Measurements from ENCODE around the gene MGME1. TPM values are rescaled to one million over a fixed set of nuclear protein-coding genes. Genes with fewer than 3 reads are reported as not detected.

Gene MGME1
- total and polyA plus RNA-seq, 2 donors (not counting 1 experiment from before 2014, with no cell fraction given) = 11.7 to 11.9 TPM

DNA sequence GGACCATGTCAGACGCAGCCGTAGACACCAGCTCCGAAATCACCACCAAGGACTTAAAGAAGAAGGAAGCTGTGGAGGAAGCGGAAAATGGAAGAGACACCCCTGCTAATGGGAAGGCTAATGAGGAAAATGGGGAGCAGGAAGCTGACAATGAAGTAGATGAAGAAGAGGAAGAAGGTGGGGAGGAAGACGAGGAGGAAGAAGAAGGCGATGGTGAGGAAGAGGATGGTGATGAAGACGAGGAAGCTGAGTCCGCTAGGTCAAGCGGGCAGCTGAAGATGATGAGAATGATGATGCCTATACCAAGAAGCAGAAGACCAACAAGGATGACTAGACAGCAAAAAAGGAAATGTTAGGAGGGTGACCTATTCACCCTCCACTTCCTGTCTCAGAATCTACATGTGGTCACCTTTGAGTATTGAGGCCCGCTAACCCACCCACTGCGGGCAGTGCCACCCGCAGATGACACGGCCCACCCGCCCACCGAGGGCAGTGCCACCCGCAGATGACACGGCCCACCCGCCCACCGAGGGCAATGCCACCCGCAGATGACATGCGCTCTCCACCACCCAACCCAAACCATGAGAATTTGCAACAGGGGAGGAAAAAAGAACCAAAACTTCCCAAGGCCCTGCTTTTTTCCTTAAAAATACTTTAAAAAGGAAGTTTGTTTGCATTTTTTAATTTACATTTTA, 43.3 kb downstream of the MGME1 start:
- no peak overlapping the region for H3K9ac ChIP-seq (ENCODE audit: insufficient read depth, low read length)
- no peaks in the 10 kb centered on the region for H3K79me2 ChIP-seq (ENCODE audit: control insufficient read depth, insufficient read depth, low read length)
- no peaks in the 10 kb centered on the region for H3K4me1 ChIP-seq (ENCODE audit: control insufficient read depth, extremely low read depth, insufficient read depth, low read length)
- H3K9me3 ChIP-seq (ENCODE audit: control insufficient read depth, insufficient read depth, low read depth, low read length) = no peaks in the 10 kb centered on the region
- no peaks in the 10 kb centered on the region for H4K20me1 ChIP-seq (ENCODE audit: control insufficient read depth, extremely low read depth, insufficient read depth, low read length)
- H3K27me3 ChIP-seq (ENCODE audit: control insufficient read depth, insufficient read depth, low read length) = no peaks in the 10 kb centered on the region
- H3K4me2 ChIP-seq (ENCODE audit: extremely low read depth, insufficient read depth, low read length) = no peak overlapping the region
- H3K27ac ChIP-seq (ENCODE audit: insufficient read depth, low read length) = no peak overlapping the region
- H2AFZ ChIP-seq (ENCODE audit: low read length) = no peak overlapping the region
- DNase-seq (ENCODE audit: low read depth in 2 of 2) = no peak
- no peak overlapping the region for H3K4me3 ChIP-seq (replicated peaks in 1 of 4; ENCODE audit: control extremely low read depth in 1 of 4, insufficient read depth in 1 of 4, low read depth in 3 of 4, low read length in 4 of 4)
- no peaks in the 10 kb centered on the region for H3K36me3 ChIP-seq (ENCODE audit: control insufficient read depth, insufficient read depth, low read length)
- TF ChIP-seq, protein P1, sequence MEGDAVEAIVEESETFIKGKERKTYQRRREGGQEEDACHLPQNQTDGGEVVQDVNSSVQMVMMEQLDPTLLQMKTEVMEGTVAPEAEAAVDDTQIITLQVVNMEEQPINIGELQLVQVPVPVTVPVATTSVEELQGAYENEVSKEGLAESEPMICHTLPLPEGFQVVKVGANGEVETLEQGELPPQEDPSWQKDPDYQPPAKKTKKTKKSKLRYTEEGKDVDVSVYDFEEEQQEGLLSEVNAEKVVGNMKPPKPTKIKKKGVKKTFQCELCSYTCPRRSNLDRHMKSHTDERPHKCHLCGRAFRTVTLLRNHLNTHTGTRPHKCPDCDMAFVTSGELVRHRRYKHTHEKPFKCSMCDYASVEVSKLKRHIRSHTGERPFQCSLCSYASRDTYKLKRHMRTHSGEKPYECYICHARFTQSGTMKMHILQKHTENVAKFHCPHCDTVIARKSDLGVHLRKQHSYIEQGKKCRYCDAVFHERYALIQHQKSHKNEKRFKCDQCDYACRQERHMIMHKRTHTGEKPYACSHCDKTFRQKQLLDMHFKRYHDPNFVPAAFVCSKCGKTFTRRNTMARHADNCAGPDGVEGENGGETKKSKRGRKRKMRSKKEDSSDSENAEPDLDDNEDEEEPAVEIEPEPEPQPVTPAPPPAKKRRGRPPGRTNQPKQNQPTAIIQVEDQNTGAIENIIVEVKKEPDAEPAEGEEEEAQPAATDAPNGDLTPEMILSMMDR (conservative IDR thresholded peaks at IDR 0.05 in 1 of 2, IDR thresholded peaks at IDR 0.05 in 1 of 2; ENCODE audit: low read depth in 1 of 2, low read length in 2 of 2) = no peak
- TF ChIP-seq EZH2 (IDR thresholded peaks at IDR 0.05; ENCODE audit: low read length, missing control alignments) = no peak

DNA sequence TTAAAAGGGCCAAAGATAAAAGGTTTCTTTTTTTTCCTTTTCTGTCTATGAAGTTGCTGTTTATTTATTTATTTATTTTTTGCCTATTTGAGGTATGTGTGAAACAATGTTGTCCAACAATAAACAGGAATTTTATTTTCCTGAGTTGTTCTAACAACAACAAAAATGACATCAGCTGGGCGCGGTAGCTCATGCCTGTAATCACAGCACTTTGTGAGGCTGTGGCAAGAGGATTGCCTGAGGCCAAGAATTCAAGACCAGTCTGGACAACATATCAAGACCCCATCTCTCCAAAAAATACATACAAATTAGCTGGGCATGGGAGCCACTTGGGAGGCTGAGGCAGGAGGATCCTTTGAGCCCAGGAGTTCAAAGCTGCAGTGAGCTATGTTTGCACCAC, 44.1 kb downstream of the MGME1 start:
- no peak overlapping the region for H3K4me3 ChIP-seq (replicated peaks in 1 of 4; ENCODE audit: control extremely low read depth in 1 of 4, insufficient read depth in 1 of 4, low read depth in 3 of 4, low read length in 4 of 4)
- no peaks in the 10 kb centered on the region for H3K79me2 ChIP-seq (ENCODE audit: control insufficient read depth, insufficient read depth, low read length)
- TF ChIP-seq, protein P1 (conservative IDR thresholded peaks at IDR 0.05 in 1 of 2, IDR thresholded peaks at IDR 0.05 in 1 of 2; ENCODE audit: low read depth in 1 of 2, low read length in 2 of 2) = no peak
- TF ChIP-seq EZH2 (IDR thresholded peaks at IDR 0.05; ENCODE audit: low read length, missing control alignments) = no peak
- H3K27me3 ChIP-seq (ENCODE audit: control insufficient read depth, insufficient read depth, low read length) = no peaks in the 10 kb centered on the region
- H2AFZ ChIP-seq (ENCODE audit: low read length) = no peak overlapping the region
- H3K4me1 ChIP-seq (ENCODE audit: control insufficient read depth, extremely low read depth, insufficient read depth, low read length) = no peaks in the 10 kb centered on the region
- H3K9me3 ChIP-seq (ENCODE audit: control insufficient read depth, insufficient read depth, low read depth, low read length) = no peaks in the 10 kb centered on the region
- H4K20me1 ChIP-seq (ENCODE audit: control insufficient read depth, extremely low read depth, insufficient read depth, low read length) = no peaks in the 10 kb centered on the region
- DNase-seq (ENCODE audit: low read depth in 2 of 2) = no peak
- H3K36me3 ChIP-seq (ENCODE audit: control insufficient read depth, insufficient read depth, low read length) = no peaks in the 10 kb centered on the region
- no peak overlapping the region for H3K27ac ChIP-seq (ENCODE audit: insufficient read depth, low read length)
- no peak overlapping the region for H3K4me2 ChIP-seq (ENCODE audit: extremely low read depth, insufficient read depth, low read length)
- no peak overlapping the region for H3K9ac ChIP-seq (ENCODE audit: insufficient read depth, low read length)

DNA sequence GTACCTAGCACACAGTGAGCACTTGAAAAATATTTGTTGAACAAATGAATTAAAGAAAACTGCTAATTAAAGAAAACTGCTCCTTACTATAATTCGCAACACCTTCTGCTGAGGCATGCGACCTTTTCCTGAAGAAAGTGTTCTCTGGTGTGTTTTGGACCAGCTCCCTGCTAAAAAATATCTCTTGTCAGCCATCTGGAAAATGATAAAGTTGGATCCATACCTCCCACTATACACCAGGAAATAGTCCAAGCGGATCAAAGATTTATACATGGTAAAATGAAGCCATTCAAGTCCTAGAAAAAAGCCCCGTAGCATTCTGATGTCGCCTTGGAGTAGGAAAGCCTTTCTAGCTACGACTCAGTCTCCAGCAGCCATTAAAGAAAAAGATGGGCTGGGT, 45.6 kb downstream of the MGME1 start:
- Histone ChIP-seq H3K9ac (ENCODE audit: insufficient read depth, low read length) (no peak overlapping the region), H3K27me3 (ENCODE audit: control insufficient read depth, insufficient read depth, low read length) (no peaks in the 10 kb centered on the region), H3K4me2 (ENCODE audit: extremely low read depth, insufficient read depth, low read length) (no peak overlapping the region), H3K36me3 (ENCODE audit: control insufficient read depth, insufficient read depth, low read length) (no peaks in the 10 kb centered on the region), H4K20me1 (ENCODE audit: control insufficient read depth, extremely low read depth, insufficient read depth, low read length) (no peaks in the 10 kb centered on the region), H3K79me2 (ENCODE audit: control insufficient read depth, insufficient read depth, low read length) (no peaks in the 10 kb centered on the region), H2AFZ (ENCODE audit: low read length) (no peak overlapping the region), H3K4me1 (ENCODE audit: control insufficient read depth, extremely low read depth, insufficient read depth, low read length) (no peaks in the 10 kb centered on the region), H3K9me3 (ENCODE audit: control insufficient read depth, insufficient read depth, low read depth, low read length) (no peaks in the 10 kb centered on the region), H3K4me3 (replicated peaks in 1 of 4; ENCODE audit: control extremely low read depth in 1 of 4, insufficient read depth in 1 of 4, low read depth in 3 of 4, low read length in 4 of 4) (no peak overlapping the region), H3K27ac (ENCODE audit: insufficient read depth, low read length) (no peak overlapping the region)
- no peak for DNase-seq (ENCODE audit: low read depth in 2 of 2)
- TF ChIP-seq EZH2 (IDR thresholded peaks at IDR 0.05; ENCODE audit: low read length, missing control alignments) = no peak
- TF ChIP-seq, protein P1 (conservative IDR thresholded peaks at IDR 0.05 in 1 of 2, IDR thresholded peaks at IDR 0.05 in 1 of 2; ENCODE audit: low read depth in 1 of 2, low read length in 2 of 2) = no peak

Data from fibroblast of lung (primary cell).